Measurements from ENCODE around the gene WFDC2.

WFDC2 gene

GRCh38 chr20:45501600-45501999 is 32.0 kb downstream of the WFDC2 start:
- DNase-seq: no peak

DNA sequence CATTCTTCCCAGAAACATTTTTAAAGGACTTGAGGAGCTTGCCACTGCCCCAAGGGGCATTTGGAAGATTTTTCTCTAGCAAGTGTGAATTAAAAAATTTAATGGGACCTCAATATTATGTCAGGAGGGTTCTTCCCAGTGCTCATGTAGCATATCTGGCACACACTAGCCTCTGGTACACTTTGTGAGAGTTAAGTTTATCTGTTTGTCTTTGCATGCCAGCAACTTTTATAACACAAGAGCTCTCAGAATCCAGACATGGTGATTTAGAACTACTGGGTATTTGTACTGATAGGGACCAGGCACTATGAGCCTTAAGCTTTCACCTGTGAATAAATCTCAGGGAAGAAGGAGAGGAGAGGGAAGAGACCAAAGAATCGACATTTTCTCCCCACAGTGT is 33.0 kb downstream of the WFDC2 start:
- no peak for DNase-seq

DNA sequence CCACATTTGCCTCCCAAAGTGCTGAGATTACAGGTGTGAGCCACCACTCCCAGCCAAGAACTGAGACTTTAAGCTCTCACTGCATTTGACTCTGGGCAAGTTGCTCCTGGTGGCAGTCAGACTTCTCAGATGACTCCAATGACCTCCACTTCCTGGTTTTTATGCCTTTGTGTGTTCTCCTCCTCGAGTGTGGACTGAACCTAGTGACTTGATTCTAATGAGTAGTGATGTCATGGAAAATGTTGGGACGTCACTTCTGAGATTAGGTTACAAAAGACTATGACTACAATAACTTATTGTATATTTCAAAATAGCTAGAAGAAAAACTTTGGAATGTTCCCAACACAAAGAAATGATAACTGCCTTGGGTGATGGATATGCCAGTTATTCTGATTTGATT is 33.9 kb downstream of the WFDC2 start:
- no peak for DNase-seq

- no peak for DNase-seq
Measured at GRCh38 chr20:45506398-45506797, 36.8 kb downstream of the WFDC2 start.

- DNase-seq: no peak
Measured at GRCh38 chr20:45507011-45507820, 37.7 kb downstream of the WFDC2 start.

DNA sequence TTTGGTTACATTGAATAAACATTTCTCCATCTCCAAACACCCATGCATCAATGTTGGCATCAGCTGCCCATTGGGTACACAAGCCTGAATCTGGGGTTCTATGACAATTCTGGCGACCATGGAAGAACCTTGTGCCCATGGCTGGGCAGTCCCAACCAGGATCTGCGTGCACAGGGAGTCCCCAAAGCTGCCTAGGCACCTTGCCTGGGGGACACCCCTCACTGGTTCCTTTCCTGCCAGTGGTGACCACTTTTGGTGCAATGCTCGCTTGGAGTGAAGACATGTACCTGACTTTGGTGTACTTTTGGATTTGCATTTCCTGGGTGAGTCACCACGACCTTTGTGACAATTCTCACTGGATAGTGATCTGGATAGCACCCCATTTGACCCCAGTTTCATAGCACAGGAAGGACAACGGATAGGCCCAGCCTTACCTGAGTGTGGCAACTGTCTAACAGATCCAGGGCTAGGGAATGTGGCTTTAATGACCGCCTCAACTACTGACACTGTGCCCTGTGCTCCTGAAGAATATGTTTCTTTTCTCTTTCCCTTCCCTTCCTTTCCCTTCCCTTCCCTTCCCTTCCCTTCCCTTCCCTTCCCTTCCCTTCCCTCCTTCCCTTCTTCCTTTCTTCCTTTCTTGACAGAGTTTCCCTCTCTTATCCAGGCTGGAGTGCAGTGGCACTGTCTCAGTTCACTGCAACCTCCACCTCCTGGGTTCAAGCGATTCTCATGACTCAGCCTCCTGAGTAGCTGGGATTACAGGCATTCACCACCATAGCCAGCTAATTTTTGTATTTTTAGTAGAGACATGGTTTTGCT is 38.7 kb downstream of the WFDC2 start:
- DNase-seq: no peak

- no peak for DNase-seq
Measured at GRCh38 chr20:45509091-45509490, 39.5 kb downstream of the WFDC2 start.

- DNase-seq: no peak
Measured at GRCh38 chr20:45510242-45510862, 40.8 kb downstream of the WFDC2 start.

- DNase-seq: no peak
Measured at GRCh38 chr20:45515147-45515913, 45.8 kb downstream of the WFDC2 start, which contains the start of gene SPINT3. SPINT3 (minus strand) TSS chr20:45515622; CDS start chr20:45515608, 14 bp downstream.

DNA sequence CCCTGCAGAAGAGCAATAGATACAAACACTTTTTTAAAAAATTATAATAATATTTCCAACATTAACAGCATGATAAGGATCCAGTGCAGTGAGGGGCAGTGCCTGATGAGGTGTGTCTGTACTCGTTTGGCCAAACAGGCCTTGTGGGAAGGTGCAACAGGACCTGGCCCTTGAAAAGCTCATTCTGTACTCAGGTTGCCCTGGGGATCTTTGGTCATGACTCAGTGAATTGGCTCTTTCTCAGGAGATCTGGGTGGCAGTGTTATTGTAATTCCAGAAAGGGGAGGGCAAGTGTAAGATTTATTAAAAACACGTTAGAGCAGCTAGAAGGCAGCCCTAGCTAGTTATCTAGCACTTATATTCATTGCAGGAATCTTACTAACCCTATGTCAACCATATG is 48.7 kb downstream of the WFDC2 start:
- DNase-seq: no peak

GRCh38 chr20:45523821-45524220 is 54.3 kb downstream of the WFDC2 start:
- no peak for DNase-seq

GRCh38 chr20:45527294-45527693 is 57.7 kb downstream of the WFDC2 start:
- no peak for DNase-seq
